Glomerular endothelial cell (primary cell): ENCODE measurements around the gene NOLC1. TPM values are rescaled to one million over a fixed set of nuclear protein-coding genes. Genes with fewer than 3 reads are reported as not detected.

Experiments used
- DNase-seq: peaks from one replicate; pipeline ENCODE4 v3.0.0-alpha.2; 2011; ENCODE audit warnings: low read depth, low spot score; ENCODE audit errors: extremely low read depth
- total RNA-seq: library from RNA; depleted of rRNA; stranded (reverse); fragments of >200 nt; gene quantifications from 2 replicates; pipeline ENCODE4 v1.2.3, GENCODE V29; 2015

Gene NOLC1
- total RNA-seq, 1 donor from 2014 or later = 65.5 TPM

- DNase-seq = no peak
Observed at GRCh38 chr10:102200751-102201640, 48.8 kb downstream of the NOLC1 start.

DNA sequence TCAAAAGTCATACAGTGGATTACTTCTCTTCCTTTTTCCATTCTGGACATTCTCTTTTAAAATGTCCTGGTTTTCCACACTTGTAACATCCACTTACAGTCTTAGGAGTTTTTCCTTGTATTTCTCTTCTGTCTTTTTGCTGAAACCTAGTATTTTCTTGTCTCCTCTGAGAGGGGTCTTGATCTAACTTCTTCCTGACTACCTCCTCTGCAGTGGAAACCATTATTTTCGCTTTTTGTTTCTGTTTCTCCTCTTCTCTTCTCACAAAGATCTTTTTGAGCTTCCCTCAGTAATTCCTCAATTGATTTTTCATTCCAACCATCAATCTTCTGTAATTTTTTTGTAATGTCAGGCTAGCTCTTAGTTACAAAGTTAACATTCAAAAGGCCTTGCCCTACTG, 50.2 kb downstream of the NOLC1 start:
- DNase-seq = no peak

DNA sequence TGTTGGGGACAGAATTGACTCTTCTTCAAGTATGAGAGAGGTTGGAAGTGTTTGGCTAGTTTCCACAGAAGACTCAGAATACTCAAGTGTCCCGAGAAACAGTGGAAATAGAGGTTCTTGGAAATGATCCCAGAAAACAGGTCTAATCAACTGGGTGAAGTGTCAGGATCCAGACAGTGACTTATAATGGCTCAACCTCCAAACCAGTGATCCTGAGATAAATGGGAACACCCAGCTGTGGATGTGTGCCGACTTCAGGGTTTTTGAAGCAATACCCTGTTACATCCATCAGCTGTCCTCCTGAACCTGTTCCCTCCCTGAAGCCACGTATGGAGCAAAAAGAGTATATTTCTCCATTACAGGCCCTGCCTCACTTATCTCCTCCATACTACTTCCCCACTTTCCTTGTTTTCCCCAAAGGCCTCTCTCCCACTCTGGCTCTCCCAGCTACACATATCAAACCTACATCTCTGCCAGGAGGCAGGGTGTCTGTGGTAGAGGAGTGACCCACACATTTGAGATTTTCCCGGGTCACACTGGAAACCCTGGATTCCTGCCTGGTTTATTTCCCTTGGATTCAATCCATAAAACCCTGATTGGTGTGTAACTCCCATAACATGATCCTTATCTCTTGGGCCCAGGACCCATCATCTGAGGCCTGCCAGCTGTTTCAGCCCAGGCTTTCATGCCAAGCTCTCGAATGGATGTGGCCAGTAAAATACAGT, 56.3 kb downstream of the NOLC1 start:
- DNase-seq = no peak

DNA sequence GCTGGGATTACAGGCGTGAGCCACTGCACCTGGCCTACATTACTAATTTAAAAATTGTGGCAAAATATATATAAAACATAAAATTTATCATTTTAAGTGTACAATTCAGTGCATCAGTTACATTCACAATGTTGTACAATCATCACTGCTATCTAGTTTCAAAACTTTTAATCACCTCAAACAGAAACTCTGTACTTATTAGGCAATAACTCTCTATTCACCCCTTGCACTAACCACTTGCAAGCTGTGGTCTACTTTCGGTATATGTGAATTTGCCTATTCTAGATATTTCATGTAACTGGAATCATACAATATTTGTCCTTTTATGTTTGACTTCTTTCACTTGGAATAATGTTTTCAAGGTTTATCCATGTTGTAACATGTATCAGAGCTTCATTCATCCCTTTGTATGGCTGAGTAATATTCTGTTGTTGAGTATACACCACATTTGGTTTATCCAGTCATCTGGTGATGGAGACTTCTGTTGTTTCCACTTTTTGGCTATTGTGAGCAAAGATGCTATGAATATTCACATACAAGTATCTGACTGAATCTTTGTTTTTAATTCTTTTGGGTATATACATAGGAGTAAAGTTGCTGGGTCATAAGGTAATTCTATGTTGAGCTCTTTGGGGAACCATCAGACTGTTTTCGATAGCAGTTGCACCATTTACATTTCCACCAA, 59.6 kb downstream of the NOLC1 start:
- no peak for DNase-seq

Other genes starting within 250 kb of the NOLC1 start
- gene ARMH3, start 96.2 kb upstream of the NOLC1 start, total RNA-seq = 10.3 and 11.6 TPM in 2 replicates
- 41.2 and 44.3 TPM in 2 replicates for gene HPS6, start 87.0 kb upstream of the NOLC1 start, total RNA-seq
- gene LDB1, start 32.0 kb upstream of the NOLC1 start, total RNA-seq = 38.8 and 58.0 TPM in 2 replicates
- gene PPRC1, start 19.3 kb upstream of the NOLC1 start, total RNA-seq = 21.6 and 31.5 TPM in 2 replicates
- gene ELOVL3, start 73.9 kb downstream of the NOLC1 start, total RNA-seq = not detected in 2 replicates
- not detected in 2 replicates for gene PITX3, start 89.1 kb downstream of the NOLC1 start, total RNA-seq
- gene GBF1, start 93.1 kb downstream of the NOLC1 start, total RNA-seq = 42.8 and 53.8 TPM in 2 replicates
- 45.3 and 88.4 TPM in 2 replicates for gene NFKB2, start 243.3 kb downstream of the NOLC1 start, total RNA-seq